Esophagus muscularis mucosa (tissue), 3 donors: ENCODE results near the gene SEL1L.

Experiments
- POLR2AphosphoS5 ChIP-seq, 2 donors: sonication (generic); formaldehyde crosslinking; IDR thresholded peaks; one replicate each; pipeline ENCODE4 v1.6.1; 2017; ENCODE audit warnings: antibody characterized with exemption in 2 of 2
- TF ChIP-seq, protein P1 (sequence below), 3 experiments: fragments of 200-600 bp in 2 of 3; fragments of 450-650 bp in 1 of 3; sonication (generic) in 2 of 3; IDR thresholded peaks; one replicate each; pipeline ENCODE4 v1.5.1; 2017 to 2019; ENCODE audit warnings: antibody characterized with exemption in 3 of 3, mild to moderate bottlenecking in 2 of 3, moderate library complexity in 1 of 3

DNA sequence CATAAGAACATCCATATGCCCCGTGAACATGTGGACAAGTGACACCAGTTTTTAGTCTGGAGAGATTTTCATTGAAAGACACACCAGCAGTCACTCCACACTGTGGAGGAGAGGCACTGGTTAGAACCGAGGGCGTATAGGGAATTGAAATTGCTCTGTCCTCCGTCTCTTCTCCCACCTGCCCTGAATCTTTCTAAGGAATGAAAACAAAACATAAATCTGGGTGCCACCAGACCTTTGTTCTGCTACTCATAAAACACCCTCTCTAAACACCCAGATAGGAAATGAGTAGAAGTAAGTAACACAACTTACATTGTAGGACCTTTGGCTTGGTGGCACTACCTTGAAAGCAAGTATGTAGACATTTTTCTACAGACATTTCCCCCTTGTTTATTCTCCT is 96.4 kb downstream of the SEL1L start:
- TF ChIP-seq, protein P1, sequence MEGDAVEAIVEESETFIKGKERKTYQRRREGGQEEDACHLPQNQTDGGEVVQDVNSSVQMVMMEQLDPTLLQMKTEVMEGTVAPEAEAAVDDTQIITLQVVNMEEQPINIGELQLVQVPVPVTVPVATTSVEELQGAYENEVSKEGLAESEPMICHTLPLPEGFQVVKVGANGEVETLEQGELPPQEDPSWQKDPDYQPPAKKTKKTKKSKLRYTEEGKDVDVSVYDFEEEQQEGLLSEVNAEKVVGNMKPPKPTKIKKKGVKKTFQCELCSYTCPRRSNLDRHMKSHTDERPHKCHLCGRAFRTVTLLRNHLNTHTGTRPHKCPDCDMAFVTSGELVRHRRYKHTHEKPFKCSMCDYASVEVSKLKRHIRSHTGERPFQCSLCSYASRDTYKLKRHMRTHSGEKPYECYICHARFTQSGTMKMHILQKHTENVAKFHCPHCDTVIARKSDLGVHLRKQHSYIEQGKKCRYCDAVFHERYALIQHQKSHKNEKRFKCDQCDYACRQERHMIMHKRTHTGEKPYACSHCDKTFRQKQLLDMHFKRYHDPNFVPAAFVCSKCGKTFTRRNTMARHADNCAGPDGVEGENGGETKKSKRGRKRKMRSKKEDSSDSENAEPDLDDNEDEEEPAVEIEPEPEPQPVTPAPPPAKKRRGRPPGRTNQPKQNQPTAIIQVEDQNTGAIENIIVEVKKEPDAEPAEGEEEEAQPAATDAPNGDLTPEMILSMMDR (IDR thresholded peaks at IDR 0.05), result no peak
- TF ChIP-seq POLR2AphosphoS5 (IDR thresholded peaks at IDR 0.05), result no peak
